Smooth muscle cell (in vitro differentiated cells): ENCODE data around the gene MEGF11. TPM values are rescaled to one million over a fixed set of nuclear protein-coding genes. Genes with fewer than 3 reads are reported as not detected.

Experiments used
- DNase-seq: peaks from one replicate; lab custom pipeline; 2025; ENCODE audit not compliant: unreplicated experiment; lab: John Stamatoyannopoulos, UW
- H2AFZ ChIP-seq: fragments of 200-600 bp; sonication (generic); 2 replicates; pipeline ENCODE4 v1.6.0; 2016; ENCODE audit warnings: antibody characterized with exemption, low read depth, mild to moderate bottlenecking
- H3F3A ChIP-seq: fragments of 200-600 bp; sonication (generic); 2 replicates; pipeline ENCODE4 v1.6.0; 2017; ENCODE audit warnings: antibody characterized with exemption, low read depth
- H3K27ac ChIP-seq: fragments of 200-600 bp; sonication (generic); 2 replicates; pipeline ENCODE4 v1.5.1; 2016; ENCODE audit warnings: low read depth, mild to moderate bottlenecking
- H3K27me3 ChIP-seq: fragments of 200-600 bp; sonication (generic); 2 replicates; pipeline ENCODE4 v1.6.1; 2016; ENCODE audit warnings: low read depth, mild to moderate bottlenecking
- H3K36me3 ChIP-seq: fragments of 200-600 bp; sonication (generic); 2 replicates; pipeline ENCODE4 v1.5.1; 2016; ENCODE audit warnings: low read depth
- H3K4me1 ChIP-seq: fragments of 200-600 bp; sonication (generic); 2 replicates; pipeline ENCODE4 v1.5.1; 2016; ENCODE audit warnings: low read depth
- H3K4me2 ChIP-seq: fragments of 200-600 bp; sonication (generic); 2 replicates; pipeline ENCODE4 v1.6.0; 2016; ENCODE audit warnings: mild to moderate bottlenecking
- H3K4me3 ChIP-seq: fragments of 200-600 bp; sonication (generic); 2 replicates; pipeline ENCODE4 v1.5.1; 2016; ENCODE audit warnings: mild to moderate bottlenecking
- H3K79me2 ChIP-seq: fragments of 200-600 bp; sonication (generic); 2 replicates; pipeline ENCODE4 v1.6.0; 2016; ENCODE audit warnings: low read depth, mild to moderate bottlenecking
- H3K9ac ChIP-seq: fragments of 200-600 bp; sonication (generic); 2 replicates; pipeline ENCODE4 v1.6.0; 2016; ENCODE audit warnings: low read depth
- H3K9me3 ChIP-seq: fragments of 200-600 bp; sonication (generic); replicated peaks from 2 replicates; pipeline ENCODE4 v1.5.1; 2016; ENCODE audit warnings: low read depth
- H4K20me1 ChIP-seq: fragments of 200-600 bp; sonication (generic); 2 replicates; pipeline ENCODE4 v1.6.0; 2016; ENCODE audit warnings: low read depth
- WGBS: methylation state at CpG from one replicate; pipeline ENCODE4 v1.1.7; 2016; ENCODE audit warnings: low lambda C conversion rate; 5-methylcytosine and 5-hydroxymethylcytosine counted together
- polyA plus RNA-seq: library from polyadenylated mRNA; unstranded; fragments of >200 nt; fragmentation: Nextera tagmentation; extraction: Ambion mirVana; gene quantifications from 2 replicates; pipeline ENCODE4 v1.2.1, GENCODE V29; 2016
- total RNA-seq: library from RNA; depleted of rRNA; stranded (reverse); fragments of >200 nt; gene quantifications from 2 replicates; pipeline ENCODE4 v1.2.3, GENCODE V29; 2014
- TF ChIP-seq, protein P1 (sequence below): fragments of 200-600 bp; sonication (generic); IDR thresholded peaks from 2 replicates; pipeline ENCODE4 v1.5.1; 2017; ENCODE audit warnings: borderline replicate concordance, mild to moderate bottlenecking, antibody characterized with exemption; ENCODE audit not compliant: insufficient read depth, poor library complexity, severe bottlenecking

The MEGF11 gene
- total and polyA plus RNA-seq, 2 experiments from 2014 or later, result 0.08 TPM; not detected in 1

- Histone ChIP-seq H3K36me3 (no peaks in the 10 kb centered on the region), H3K4me2 (no peak overlapping the region), H3K9me3 (no peaks in the 10 kb centered on the region), H3K27me3 (no peaks in the 10 kb centered on the region), H3F3A (peaks cover 4% of the 10 kb centered on the region), H3K4me3 (no peak overlapping the region), H2AFZ (no peak overlapping the region), H4K20me1 (no peaks in the 10 kb centered on the region), H3K9ac (no peak overlapping the region), H3K4me1 (no peaks in the 10 kb centered on the region), H3K79me2 (no peaks in the 10 kb centered on the region), H3K27ac (no peak overlapping the region)
- 81% methylated on average over 20 of the region's 20 CpGs for WGBS
- no peak for DNase-seq
- TF ChIP-seq, protein P1, sequence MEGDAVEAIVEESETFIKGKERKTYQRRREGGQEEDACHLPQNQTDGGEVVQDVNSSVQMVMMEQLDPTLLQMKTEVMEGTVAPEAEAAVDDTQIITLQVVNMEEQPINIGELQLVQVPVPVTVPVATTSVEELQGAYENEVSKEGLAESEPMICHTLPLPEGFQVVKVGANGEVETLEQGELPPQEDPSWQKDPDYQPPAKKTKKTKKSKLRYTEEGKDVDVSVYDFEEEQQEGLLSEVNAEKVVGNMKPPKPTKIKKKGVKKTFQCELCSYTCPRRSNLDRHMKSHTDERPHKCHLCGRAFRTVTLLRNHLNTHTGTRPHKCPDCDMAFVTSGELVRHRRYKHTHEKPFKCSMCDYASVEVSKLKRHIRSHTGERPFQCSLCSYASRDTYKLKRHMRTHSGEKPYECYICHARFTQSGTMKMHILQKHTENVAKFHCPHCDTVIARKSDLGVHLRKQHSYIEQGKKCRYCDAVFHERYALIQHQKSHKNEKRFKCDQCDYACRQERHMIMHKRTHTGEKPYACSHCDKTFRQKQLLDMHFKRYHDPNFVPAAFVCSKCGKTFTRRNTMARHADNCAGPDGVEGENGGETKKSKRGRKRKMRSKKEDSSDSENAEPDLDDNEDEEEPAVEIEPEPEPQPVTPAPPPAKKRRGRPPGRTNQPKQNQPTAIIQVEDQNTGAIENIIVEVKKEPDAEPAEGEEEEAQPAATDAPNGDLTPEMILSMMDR, result no peak
Observed at GRCh38 chr15:66078196-66078928, 175.2 kb downstream of the MEGF11 start.

- Histone ChIP-seq H2AFZ (no peak overlapping the region), H3K79me2 (no peaks in the 10 kb centered on the region), H4K20me1 (no peaks in the 10 kb centered on the region), H3K27ac (no peak overlapping the region), H3K9me3 (no peaks in the 10 kb centered on the region), H3K4me2 (no peak overlapping the region), H3K4me1 (peaks cover 5% of the 10 kb centered on the region), H3K27me3 (no peaks in the 10 kb centered on the region), H3K36me3 (no peaks in the 10 kb centered on the region), H3F3A (peaks cover 4% of the 10 kb centered on the region), H3K4me3 (no peak overlapping the region), H3K9ac (no peak overlapping the region)
- TF ChIP-seq, protein P1, result no peak
- WGBS, result 87% methylated on average over 6 of the region's 6 CpGs
- no peak for DNase-seq
Observed at GRCh38 chr15:66077320-66077663, 176.3 kb downstream of the MEGF11 start.

GRCh38 chr15:66076591-66077319, 176.8 kb downstream of the MEGF11 start:
- Histone ChIP-seq H3K79me2 (no peaks in the 10 kb centered on the region), H3K4me1 (peaks cover 7% of the 10 kb centered on the region), H3K4me3 (no peak overlapping the region), H3F3A (peaks cover 4% of the 10 kb centered on the region), H3K4me2 (no peak overlapping the region), H2AFZ (no peak overlapping the region), H3K27ac (no peak overlapping the region), H4K20me1 (no peaks in the 10 kb centered on the region), H3K36me3 (no peaks in the 10 kb centered on the region), H3K27me3 (no peaks in the 10 kb centered on the region), H3K9ac (no peak overlapping the region), H3K9me3 (no peaks in the 10 kb centered on the region)
- TF ChIP-seq, protein P1, result no peak
- WGBS, result 98% methylated on average over 4 of the region's 4 CpGs
- DNase-seq, result no peak
